Endothelial cell of umbilical vein (primary cell): ENCODE results near the gene KRTAP1-3. TPM values are rescaled to one million over a fixed set of nuclear protein-coding genes. Genes with fewer than 3 reads are reported as not detected.

Source experiments
- BruUV-seq: library from RNA; stranded (reverse); fragments of 400-500 nt; replicated peaks from 2 replicates; lab custom pipeline; 2021; lab: Mats Ljungman, UMichigan
- CTCF ChIA-PET: fragments of 300-600, 350-600 bp; sonication (Branson Sonifier 250); formaldehyde crosslinking; loops from one replicate; lab custom pipeline; 2021; ENCODE audit warnings: antibody characterized with exemption, inconsistent platforms; lab: Charles Lee
- POLR2A ChIA-PET: fragments of 300-600, 350-600 bp; sonication (Branson Sonifier 250); formaldehyde crosslinking; loops from one replicate; lab custom pipeline; 2021; ENCODE audit warnings: antibody characterized with exemption, inconsistent platforms; lab: Charles Lee
- DNase-seq: peaks from one replicate; pipeline ENCODE4 v3.0.0-alpha.2; 2011; ENCODE audit warnings: low read depth, low spot score
- FAIRE-seq: peaks from 2 replicates; lab custom pipeline; 2011; peaks lifted over from hg19 to GRCh38; lab: Jason Lieb, UNC
- H2AFZ ChIP-seq: 2 replicates; pipeline ENCODE4 v1.6.0; 2012; ENCODE audit warnings: low read depth, low read length, control low read depth, inconsistent platforms
- H3K27ac ChIP-seq: 2 replicates; pipeline ENCODE4 v1.5.1; 2011; ENCODE audit warnings: low read depth, mild to moderate bottlenecking, control low read depth, low read length, moderate library complexity; ENCODE audit not compliant: insufficient read depth
- H3K27me3 ChIP-seq, 2 experiments: 2 replicates each; pipeline versions ENCODE4 v1.6.0 to v1.6.1; 2011; ENCODE audit warnings: low read length in 2 of 2, mixed read lengths in 1 of 2; ENCODE audit not compliant: control insufficient read depth in 2 of 2, insufficient read depth in 2 of 2
- H3K36me3 ChIP-seq, 2 experiments: 2 replicates in 1 of 2; 3 replicates in 1 of 2; pipeline ENCODE4 v1.5.1; 2011; ENCODE audit warnings: low read length in 2 of 2, mild to moderate bottlenecking in 1 of 2, moderate library complexity in 1 of 2; ENCODE audit not compliant: control insufficient read depth in 2 of 2, insufficient read depth in 2 of 2; ENCODE audit errors: extremely low read depth in 1 of 2
- H3K4me1 ChIP-seq: 3 replicates; pipeline ENCODE4 v1.5.1; 2011; ENCODE audit warnings: mild to moderate bottlenecking, low read length; ENCODE audit not compliant: control insufficient read depth, insufficient read depth; ENCODE audit errors: extremely low read depth
- H3K4me2 ChIP-seq: 2 replicates; pipeline ENCODE4 v1.6.1; 2011; ENCODE audit warnings: low read length, control low read depth, mixed read lengths; ENCODE audit not compliant: insufficient read depth
- H3K4me3 ChIP-seq, 3 experiments: fragments of 200-600 bp in 1 of 3; sonication (generic), shearing (Covaris generic) in 1 of 3; replicated peaks in 1 of 3; 2 replicates each; pipeline ENCODE4 v1.5.1; 2011 to 2016; ENCODE audit warnings: control low read depth in 3 of 3, low read length in 3 of 3, mild to moderate bottlenecking in 2 of 3, inconsistent platforms in 1 of 3, low read depth in 1 of 3, moderate library complexity in 1 of 3; ENCODE audit not compliant: insufficient read depth in 1 of 3
- H3K79me2 ChIP-seq: 2 replicates; pipeline ENCODE4 v1.6.0; 2012; ENCODE audit warnings: low read length, inconsistent platforms; ENCODE audit not compliant: control insufficient read depth, insufficient read depth
- H3K9ac ChIP-seq: replicated peaks from 2 replicates; pipeline ENCODE3; 2011; ENCODE audit warnings: low read length, control low read depth; ENCODE audit not compliant: insufficient read depth; ENCODE audit errors: extremely low read depth
- H3K9me1 ChIP-seq: replicated peaks from 3 replicates; pipeline ENCODE4 v1.6.0; 2011; ENCODE audit warnings: mild to moderate bottlenecking, low read length; ENCODE audit not compliant: control insufficient read depth, insufficient read depth; ENCODE audit errors: extremely low read depth
- H3K9me3 ChIP-seq: replicated peaks from 2 replicates; pipeline ENCODE4 v1.5.1; 2012; ENCODE audit warnings: low read length, inconsistent platforms; ENCODE audit not compliant: control insufficient read depth, insufficient read depth
- H4K20me1 ChIP-seq: replicated peaks from 2 replicates; pipeline ENCODE3; 2011; ENCODE audit warnings: mild to moderate bottlenecking, low read length; ENCODE audit not compliant: control insufficient read depth, insufficient read depth; ENCODE audit errors: extremely low read depth
- EZH2 ChIP-seq: IDR thresholded peaks from 2 replicates; pipeline ENCODE4 v1.6.1; 2012; ENCODE audit warnings: borderline replicate concordance, low read depth, mild to moderate bottlenecking, moderate library complexity, low read length, inconsistent platforms; ENCODE audit not compliant: severe bottlenecking
- FOS ChIP-seq: IDR thresholded peaks from 2 replicates; pipeline ENCODE4 v1.6.1; 2011; ENCODE audit warnings: mild to moderate bottlenecking, low read length, moderate library complexity, borderline replicate concordance; ENCODE audit not compliant: insufficient read depth
- GATA2 ChIP-seq: IDR thresholded peaks from 2 replicates; pipeline ENCODE4 v1.7.0; 2011; ENCODE audit warnings: low read depth, mild to moderate bottlenecking, moderate library complexity, mixed read lengths, low read length; ENCODE audit not compliant: insufficient read length, insufficient read depth
- JUN ChIP-seq: IDR thresholded peaks from 2 replicates; pipeline ENCODE4 v1.6.1; 2011; ENCODE audit warnings: borderline replicate concordance, low read depth; ENCODE audit not compliant: insufficient read length, insufficient read depth
- MYC ChIP-seq: IDR thresholded peaks from one replicate; pipeline ENCODE4 v1.6.1; 2011; ENCODE audit warnings: mild to moderate bottlenecking, low read depth, low read length
- POLR2A ChIP-seq: IDR thresholded peaks from 2 replicates; pipeline ENCODE4 v1.6.1; 2012; ENCODE audit warnings: low read depth, mild to moderate bottlenecking, control low read depth, low read length
- POLR2AphosphoS5 ChIP-seq: IDR thresholded peaks from 2 replicates; pipeline ENCODE4 v1.6.1; 2012; ENCODE audit warnings: low read depth, mild to moderate bottlenecking, control low read depth, low read length, moderate library complexity; ENCODE audit not compliant: insufficient read depth
- dilution Hi-C: fragments of 300-500 bp; cut with MboI; formaldehyde crosslinking; loops from one replicate; pipeline ENCODE4 v1.15.0; 2019; ENCODE audit warnings: low sequenced_read_pairs; ENCODE audit not compliant: extremely low pct_ligation_motif_present
- intact Hi-C: fragments of 100-400 bp; cut with micrococcal nuclease; formaldehyde crosslinking; loops from one replicate; pipeline ENCODE4 v1.10.0; 2022
- polyA plus RNA-seq, 4 experiments: library from polyadenylated mRNA; depleted of rRNA in 3 of 4; stranded (reverse) in 3 of 4; unstranded in 1 of 4; fragments of >200 nt; gene quantifications; 2 replicates each; pipeline versions ENCODE4 v1.2.1 to v1.2.3, GENCODE V29; 2011 to 2012; ENCODE audit warnings: missing spikeins in 1 of 4
- total RNA-seq: library from RNA; stranded (reverse); gene quantifications from 2 replicates; pipeline ENCODE4 v1.2.3, GENCODE V29; 2021
- TF ChIP-seq, protein P1 (sequence below), 2 donors: IDR thresholded peaks; 1 replicate in 1 of 2; 2 replicates in 1 of 2; pipeline ENCODE4 v1.5.1; 2011; ENCODE audit warnings: low read length in 2 of 2, mild to moderate bottlenecking in 2 of 2, moderate library complexity in 2 of 2, control low read depth in 1 of 2, inconsistent platforms in 1 of 2, low read depth in 1 of 2; ENCODE audit not compliant: insufficient read depth in 1 of 2; ENCODE audit errors: extremely low read depth in 1 of 2
- TF ChIP-seq, protein P2 (sequence below): IDR thresholded peaks from 2 replicates; pipeline ENCODE4 v1.6.1; 2011; ENCODE audit not compliant: insufficient read depth, insufficient read length

Gene KRTAP1-3
- total and polyA plus RNA-seq, 2 donors (not counting 3 experiments of a cell fraction or from before 2014, with no cell fraction given) = not detected

DNA sequence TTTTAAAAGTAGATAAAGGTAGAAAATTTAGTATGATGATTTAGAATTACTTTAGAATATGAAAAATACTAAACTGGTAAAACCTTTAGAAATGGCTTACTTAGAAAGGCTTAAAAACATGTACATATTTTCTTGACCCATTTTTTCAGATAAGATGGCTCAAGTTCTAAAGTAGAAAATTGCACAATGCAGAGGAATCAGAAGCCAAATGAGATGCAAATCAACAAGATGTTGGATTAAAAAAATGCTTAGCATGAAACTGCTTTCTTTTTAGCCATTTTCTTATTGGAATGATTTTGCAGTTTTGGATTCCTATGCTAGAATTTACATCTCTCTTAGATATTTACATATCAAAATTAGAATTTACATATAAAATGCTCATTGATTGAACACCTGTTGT lies 24.2 kb downstream of the KRTAP1-3 start:
- Histone ChIP-seq H3K4me1 (no peaks in the 10 kb centered on the region), H4K20me1 (no peaks in the 10 kb centered on the region), H3K27ac (no peak overlapping the region), H3K9ac (no peak overlapping the region), H3K79me2 (no peaks in the 10 kb centered on the region), H3K4me2 (no peak overlapping the region), H3K4me3 (no peak overlapping the region), H3K27me3 (peaks cover 0 to 1% of the 10 kb centered on the region in 2 experiments), H3K9me3 (no peaks in the 10 kb centered on the region), H3K9me1 (no peaks in the 10 kb centered on the region), H3K36me3 (no peaks in the 10 kb centered on the region), H2AFZ (no peak overlapping the region)
- dilution Hi-C loops (no loop called here), intact Hi-C loops (no loop called here)
- BruUV-seq = no TSS peak
- no peak for FAIRE-seq
- POLR2A ChIA-PET = no interaction called here
- CTCF ChIA-PET = no interaction called here
- TF ChIP-seq EZH2 (no peak), POLR2AphosphoS5 (no peak), JUN (no peak), MYC (no peak), GATA2 (no peak), POLR2A (no peak), FOS (no peak)
- TF ChIP-seq, protein P1, sequence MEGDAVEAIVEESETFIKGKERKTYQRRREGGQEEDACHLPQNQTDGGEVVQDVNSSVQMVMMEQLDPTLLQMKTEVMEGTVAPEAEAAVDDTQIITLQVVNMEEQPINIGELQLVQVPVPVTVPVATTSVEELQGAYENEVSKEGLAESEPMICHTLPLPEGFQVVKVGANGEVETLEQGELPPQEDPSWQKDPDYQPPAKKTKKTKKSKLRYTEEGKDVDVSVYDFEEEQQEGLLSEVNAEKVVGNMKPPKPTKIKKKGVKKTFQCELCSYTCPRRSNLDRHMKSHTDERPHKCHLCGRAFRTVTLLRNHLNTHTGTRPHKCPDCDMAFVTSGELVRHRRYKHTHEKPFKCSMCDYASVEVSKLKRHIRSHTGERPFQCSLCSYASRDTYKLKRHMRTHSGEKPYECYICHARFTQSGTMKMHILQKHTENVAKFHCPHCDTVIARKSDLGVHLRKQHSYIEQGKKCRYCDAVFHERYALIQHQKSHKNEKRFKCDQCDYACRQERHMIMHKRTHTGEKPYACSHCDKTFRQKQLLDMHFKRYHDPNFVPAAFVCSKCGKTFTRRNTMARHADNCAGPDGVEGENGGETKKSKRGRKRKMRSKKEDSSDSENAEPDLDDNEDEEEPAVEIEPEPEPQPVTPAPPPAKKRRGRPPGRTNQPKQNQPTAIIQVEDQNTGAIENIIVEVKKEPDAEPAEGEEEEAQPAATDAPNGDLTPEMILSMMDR (IDR thresholded peaks at IDR 0.05; ENCODE audit: extremely low read depth in 1 of 2, insufficient read depth in 1 of 2, low read depth in 1 of 2, low read length in 2 of 2) = no peak
- TF ChIP-seq, protein P2, sequence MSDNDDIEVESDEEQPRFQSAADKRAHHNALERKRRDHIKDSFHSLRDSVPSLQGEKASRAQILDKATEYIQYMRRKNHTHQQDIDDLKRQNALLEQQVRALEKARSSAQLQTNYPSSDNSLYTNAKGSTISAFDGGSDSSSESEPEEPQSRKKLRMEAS = no peak
- no peak for DNase-seq
